HepG2 (cell line): ENCODE measurements around the gene BTG3. TPM values are rescaled to one million over a fixed set of nuclear protein-coding genes. Genes with fewer than 3 reads are reported as not detected.
A peak's percentile ranks its signal among the peaks of the same experiment; 100 is the strongest.

ENCODE experiments used
- GTF2F1 ChIP-seq: fragments of 150-350 bp; IDR thresholded peaks from 2 replicates; pipeline ENCODE4 v1.6.1; 2014; ENCODE audit warnings: low read length
- HINFP ChIP-seq: sonication (generic); formaldehyde crosslinking; IDR thresholded peaks from 2 replicates; pipeline ENCODE4 v1.4.0; 2020; ENCODE audit warnings: low read depth, mild to moderate bottlenecking, missing genetic modification reagents
- MAFG ChIP-seq: sonication (generic); formaldehyde crosslinking; IDR thresholded peaks from 2 replicates; pipeline ENCODE4 v1.5.1; 2020; ENCODE audit warnings: mild to moderate bottlenecking, missing genetic modification reagents
- PBX3 ChIP-seq: sonication (generic); formaldehyde crosslinking; IDR thresholded peaks from 2 replicates; pipeline ENCODE4 v1.8.1; 2023; ENCODE audit warnings: missing genetic modification reagents, inconsistent platforms, borderline replicate concordance
- POLR2G ChIP-seq: fragments of 200-400 bp; formaldehyde crosslinking; IDR thresholded peaks from 2 replicates; pipeline ENCODE4 v1.6.1; 2018; ENCODE audit warnings: mild to moderate bottlenecking, low read depth, low read length, moderate library complexity
- PRMT3 ChIP-seq: sonication (generic); formaldehyde crosslinking; IDR thresholded peaks from 2 replicates; pipeline ENCODE4 v1.8.1; 2022; ENCODE audit warnings: low read depth, mild to moderate bottlenecking, moderate library complexity, missing genetic modification reagents, borderline replicate concordance
- TEF ChIP-seq: sonication (generic); formaldehyde crosslinking; IDR thresholded peaks from 2 replicates; pipeline ENCODE4 v1.5.0; 2020; ENCODE audit warnings: missing genetic modification reagents
- ZBTB3 ChIP-seq: sonication (generic); formaldehyde crosslinking; IDR thresholded peaks from 2 replicates; pipeline ENCODE4 v1.4.0; 2020; ENCODE audit warnings: low read depth, mild to moderate bottlenecking, moderate library complexity, missing genetic modification reagents, borderline replicate concordance
- ZNF142 ChIP-seq: sonication (generic); formaldehyde crosslinking; IDR thresholded peaks from 2 replicates; pipeline ENCODE4 v1.4.0; 2020; ENCODE audit warnings: missing genetic modification reagents
- ZNF501 ChIP-seq: sonication (generic); formaldehyde crosslinking; IDR thresholded peaks from 2 replicates; pipeline ENCODE4 v1.5.1; 2020; ENCODE audit warnings: mild to moderate bottlenecking, moderate library complexity, missing genetic modification reagents
- ZNF710 ChIP-seq: sonication (generic); formaldehyde crosslinking; IDR thresholded peaks from 2 replicates; pipeline ENCODE4 v1.5.0; 2020; ENCODE audit warnings: mild to moderate bottlenecking, missing genetic modification reagents, borderline replicate concordance
- ZNF768 ChIP-seq: sonication (generic); formaldehyde crosslinking; IDR thresholded peaks from 2 replicates; pipeline ENCODE4 v1.4.0; 2020; ENCODE audit warnings: missing genetic modification reagents
- ZNF780A ChIP-seq: sonication (generic); formaldehyde crosslinking; IDR thresholded peaks from 2 replicates; pipeline ENCODE4 v1.8.0; 2022; ENCODE audit warnings: mild to moderate bottlenecking, missing genetic modification reagents, moderate library complexity
- ZNF782 ChIP-seq: sonication (generic); formaldehyde crosslinking; IDR thresholded peaks from 2 replicates; pipeline ENCODE4 v1.4.0; 2020; ENCODE audit warnings: missing genetic modification reagents, mild to moderate bottlenecking, borderline replicate concordance
- polyA plus RNA-seq, 8 experiments: library from polyadenylated mRNA; depleted of rRNA in 3 of 8; stranded (reverse) in 7 of 8; unstranded in 1 of 8; fragments of >200 nt; fragmentation: Illumina TruSeq in 4 of 8; extraction: Trizol in 4 of 8; gene quantifications; 2 replicates each; pipeline versions ENCODE4 v1.2.1 to v1.2.3, GENCODE V29; 2011 to 2016; ENCODE audit warnings: low read depth in 4 of 8, missing spikeins in 1 of 8, mixed read lengths in 1 of 8; ENCODE audit not compliant: insufficient read depth in 1 of 8
- total RNA-seq, 5 experiments: library from RNA; depleted of rRNA; stranded (reverse); fragments of >200 nt; fragmentation: Illumina TruSeq; extraction: Trizol; gene quantifications; 2 replicates each; pipeline ENCODE4 v1.2.3, GENCODE V29; 2016; ENCODE audit warnings: low read depth in 1 of 5

BTG3 gene
- total and polyA plus RNA-seq, 2 of the 13 experiments (the other 11 are each of a cell fraction or from before 2014, with no cell fraction given) = 13.9 to 27.4 TPM

GRCh38 chr21:17612023-17612564 lies 607 bp downstream of the BTG3 start (continued):
- peak; percentile 28; the same call in 1 of the 2 replicates for TF ChIP-seq HINFP (CRISPR knock-in tag)
- TF ChIP-seq ZNF768 (CRISPR knock-in tag) = no peak
- peak; percentile 1; the same call in 1 of the 2 replicates for TF ChIP-seq ZNF501
- peak; percentile 36 for TF ChIP-seq POLR2G
- 0 out of 2 replicates have a peak, but pooled peaks have one; percentile 27 for TF ChIP-seq TEF (CRISPR knock-in tag)
- no peak for TF ChIP-seq ZBTB3 (CRISPR knock-in tag)
- TF ChIP-seq ZNF710 = no peak
- TF ChIP-seq ZNF780A (CRISPR knock-in tag) = no peak
- 0 out of 2 replicates have a peak, but pooled peaks have one; percentile 7 for TF ChIP-seq ZNF142 (CRISPR knock-in tag)
- TF ChIP-seq GTF2F1 = no peak
- TF ChIP-seq ZNF782 (CRISPR knock-in tag) = no peak
- no peak for TF ChIP-seq PBX3 (CRISPR knock-in tag)
- TF ChIP-seq MAFG = no peak
- TF ChIP-seq PRMT3 (CRISPR knock-in tag) = no peak
